GM12873 (cell line): ENCODE results near the gene POLR1A.

Experiments
- TF ChIP-seq, protein P1 (sequence below): IDR thresholded peaks from 2 replicates; pipeline ENCODE4 v1.5.1; 2012; ENCODE audit warnings: low read depth, mild to moderate bottlenecking, moderate library complexity, low read length, control low read depth; ENCODE audit not compliant: insufficient read depth; ENCODE audit errors: missing control alignments

Gene POLR1A

DNA sequence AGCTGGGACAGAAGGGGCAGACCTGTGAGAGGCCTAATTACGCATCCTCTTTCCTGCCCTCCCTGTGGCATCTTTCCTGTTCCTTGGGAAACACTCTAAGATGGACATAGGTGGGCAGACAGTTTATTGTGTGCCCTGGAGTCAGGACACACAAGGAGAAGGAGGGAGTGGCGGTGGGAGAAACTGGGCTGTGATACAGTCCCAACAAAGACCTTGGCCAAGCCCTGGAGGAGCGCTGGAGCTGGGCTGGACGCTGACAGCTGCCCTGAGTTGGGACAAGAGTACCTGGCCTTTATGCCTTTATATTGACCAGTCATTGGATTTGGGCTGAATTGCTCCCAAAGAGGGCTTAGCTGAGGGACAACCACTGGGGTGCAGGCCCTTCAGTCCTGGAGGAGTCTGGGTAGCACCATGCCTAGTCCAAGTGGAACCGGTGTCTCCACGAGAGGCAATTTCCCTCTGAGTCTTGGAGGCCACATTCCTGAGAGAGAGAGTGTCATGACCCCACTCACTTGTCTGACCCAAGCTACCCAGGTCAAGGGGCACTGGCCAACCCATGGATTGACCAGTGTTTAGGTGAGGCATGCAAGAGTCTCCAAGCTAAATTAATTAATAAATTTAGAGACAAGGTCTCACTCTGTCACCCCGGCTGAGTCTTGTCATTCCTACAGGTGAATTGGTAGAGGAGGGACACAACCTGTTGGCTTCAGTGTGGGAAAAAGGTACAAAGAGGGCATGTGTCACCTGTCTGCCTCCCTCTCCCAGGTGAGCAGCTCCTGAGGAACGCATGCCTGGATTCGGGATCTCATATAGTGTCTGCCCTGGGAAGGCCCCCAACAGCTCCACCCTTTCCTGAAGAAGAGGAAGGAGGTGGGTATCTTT is 109.8 kb downstream of the POLR1A start:
- TF ChIP-seq, protein P1, sequence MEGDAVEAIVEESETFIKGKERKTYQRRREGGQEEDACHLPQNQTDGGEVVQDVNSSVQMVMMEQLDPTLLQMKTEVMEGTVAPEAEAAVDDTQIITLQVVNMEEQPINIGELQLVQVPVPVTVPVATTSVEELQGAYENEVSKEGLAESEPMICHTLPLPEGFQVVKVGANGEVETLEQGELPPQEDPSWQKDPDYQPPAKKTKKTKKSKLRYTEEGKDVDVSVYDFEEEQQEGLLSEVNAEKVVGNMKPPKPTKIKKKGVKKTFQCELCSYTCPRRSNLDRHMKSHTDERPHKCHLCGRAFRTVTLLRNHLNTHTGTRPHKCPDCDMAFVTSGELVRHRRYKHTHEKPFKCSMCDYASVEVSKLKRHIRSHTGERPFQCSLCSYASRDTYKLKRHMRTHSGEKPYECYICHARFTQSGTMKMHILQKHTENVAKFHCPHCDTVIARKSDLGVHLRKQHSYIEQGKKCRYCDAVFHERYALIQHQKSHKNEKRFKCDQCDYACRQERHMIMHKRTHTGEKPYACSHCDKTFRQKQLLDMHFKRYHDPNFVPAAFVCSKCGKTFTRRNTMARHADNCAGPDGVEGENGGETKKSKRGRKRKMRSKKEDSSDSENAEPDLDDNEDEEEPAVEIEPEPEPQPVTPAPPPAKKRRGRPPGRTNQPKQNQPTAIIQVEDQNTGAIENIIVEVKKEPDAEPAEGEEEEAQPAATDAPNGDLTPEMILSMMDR: no peak

DNA sequence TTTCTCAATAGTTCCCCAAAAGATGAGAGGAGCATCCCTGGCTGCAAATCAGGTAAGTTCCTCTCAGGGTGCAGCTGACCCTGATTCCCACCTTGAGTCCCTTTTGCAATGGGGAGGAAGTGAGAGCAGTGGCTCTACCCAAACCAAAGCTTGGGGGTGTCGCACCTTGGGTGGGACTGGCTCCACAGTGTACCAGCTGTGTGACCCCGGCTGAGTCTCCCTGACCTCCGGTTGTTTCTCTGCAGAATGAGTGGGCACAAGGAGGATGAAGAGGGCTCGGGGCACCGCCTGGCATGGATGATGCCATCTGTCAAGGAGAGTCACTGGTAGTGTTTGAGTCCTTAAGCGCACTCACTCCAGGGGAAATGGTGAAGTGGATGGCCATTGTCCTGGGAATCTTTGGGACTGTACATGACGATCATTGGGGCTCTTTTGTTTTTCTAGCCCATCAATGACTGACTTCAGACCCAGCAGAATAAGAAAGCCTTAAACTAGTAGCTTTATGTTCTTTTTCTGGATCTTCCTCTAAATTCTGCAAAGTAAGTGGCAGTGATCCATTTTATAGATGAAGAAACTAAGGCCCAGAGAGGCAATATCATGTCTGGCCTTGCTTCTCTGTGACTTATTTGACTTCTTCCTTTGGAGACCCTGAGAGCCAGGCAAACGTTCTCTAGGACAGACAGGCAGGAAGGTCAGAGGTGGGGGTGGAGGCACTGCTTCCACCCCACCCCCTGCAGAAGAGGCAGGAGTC is 110.6 kb downstream of the POLR1A start:
- TF ChIP-seq, protein P1: no peak

DNA sequence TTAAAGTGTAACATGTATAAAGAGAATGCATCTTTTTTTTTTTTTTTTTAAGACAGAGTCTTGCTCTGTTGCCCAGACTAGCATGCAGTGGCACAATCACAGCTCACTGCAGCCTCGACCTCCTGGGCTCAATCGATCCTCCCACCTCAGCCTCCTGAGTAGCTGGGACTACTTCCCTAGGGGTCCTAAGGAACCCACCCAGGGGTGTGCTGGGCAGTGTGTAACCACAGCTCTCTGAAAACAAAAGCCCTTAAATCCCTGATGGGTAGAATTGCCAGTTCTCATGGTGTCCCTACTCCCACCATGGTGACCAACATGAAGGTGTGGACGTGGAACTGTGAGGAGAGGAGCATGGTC is 111.3 kb downstream of the POLR1A start:
- TF ChIP-seq, protein P1: no peak

DNA sequence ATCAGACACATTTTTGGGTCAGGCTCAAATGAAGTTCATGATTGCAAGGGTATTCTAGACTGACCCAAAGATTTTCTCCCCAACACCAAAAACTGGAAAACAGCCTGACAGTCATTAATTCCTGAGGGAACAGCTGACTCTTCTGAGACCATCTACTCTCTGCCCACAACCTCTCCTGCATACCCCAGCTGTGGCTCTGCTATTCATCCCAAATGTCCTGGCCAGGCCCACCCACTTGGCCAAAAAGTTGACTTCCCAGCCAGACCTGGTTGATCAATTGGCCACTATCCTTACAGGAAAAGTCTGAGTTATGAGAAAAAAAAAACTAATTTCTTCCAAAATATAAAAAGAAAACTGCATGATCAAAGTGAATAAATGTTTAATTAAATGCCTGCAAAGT is 113.1 kb downstream of the POLR1A start:
- TF ChIP-seq, protein P1: no peak

DNA sequence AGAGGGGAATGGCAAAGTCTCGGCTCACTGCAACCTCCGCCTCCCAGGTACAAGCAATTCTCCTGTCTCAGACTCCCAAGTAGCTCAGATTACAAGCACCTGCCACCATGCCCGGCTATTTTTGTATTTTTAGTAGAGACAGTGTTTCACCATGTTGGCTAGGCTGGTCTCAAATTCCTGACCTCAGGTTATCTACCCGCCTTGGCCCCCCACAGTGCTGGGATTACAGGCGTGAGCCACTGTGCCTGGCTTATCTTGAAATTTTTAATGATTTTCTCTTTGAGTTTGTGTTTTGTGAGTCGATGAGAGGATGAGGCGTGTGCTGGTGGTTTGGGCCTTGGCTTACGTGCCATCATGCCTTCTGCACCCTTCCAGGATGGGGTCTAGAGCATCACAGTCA is 115.6 kb downstream of the POLR1A start:
- TF ChIP-seq, protein P1: no peak

DNA sequence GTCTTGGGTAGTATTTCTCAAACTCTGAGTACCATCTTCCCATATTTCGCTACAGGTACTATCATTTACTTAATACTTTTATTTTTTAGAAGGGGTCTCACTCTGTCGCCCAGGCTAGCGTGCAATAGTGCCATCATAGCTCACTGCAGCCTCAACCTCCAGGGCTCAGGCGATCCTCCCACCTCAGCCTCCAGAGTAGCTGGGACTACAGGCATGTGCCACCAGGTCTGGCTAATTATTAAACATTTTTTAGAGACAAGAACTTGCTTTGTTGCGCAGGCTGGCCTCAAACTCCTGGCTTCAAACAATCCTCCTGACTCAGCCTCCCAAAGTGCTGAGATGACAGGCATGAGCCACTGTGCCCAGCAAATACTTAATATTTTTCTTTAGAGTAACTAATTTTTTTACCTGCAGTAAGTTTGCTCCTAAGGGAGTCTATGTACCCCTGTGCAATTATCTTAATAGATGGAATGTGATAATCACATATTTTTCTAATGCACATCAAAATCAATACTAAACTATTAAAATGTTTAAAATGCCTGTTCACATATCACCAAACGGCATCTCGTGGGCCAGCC is 116.3 kb downstream of the POLR1A start:
- TF ChIP-seq, protein P1: no peak

DNA sequence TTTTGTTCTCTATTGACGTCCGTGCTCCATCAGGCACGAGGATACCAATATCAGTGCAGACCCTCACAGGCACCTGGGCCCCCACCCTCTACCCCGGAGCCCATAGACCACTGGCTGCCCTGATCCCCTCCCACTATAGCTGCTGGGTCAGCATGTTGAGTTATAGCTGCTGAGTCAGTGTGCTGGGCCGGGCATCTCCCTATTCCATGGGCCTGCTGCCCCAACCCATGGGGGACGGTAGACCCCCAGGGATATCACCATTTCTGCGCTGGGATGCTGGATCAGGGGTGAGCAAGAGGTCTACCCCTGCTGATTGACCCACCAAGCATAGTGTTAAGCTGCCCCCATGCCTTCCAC is 116.8 kb downstream of the POLR1A start:
- TF ChIP-seq, protein P1: no peak
